Measurements from ENCODE around the gene POC1A.

Gene POC1A

GRCh38 chr3:52154135-52155094 lies at the start of gene POC1A:
Gene POC1A (minus strand): TSS chr3:52154423. CDS start chr3:52154372, 51 bp downstream.
- peak; percentile 70 to 97 (median 92) for DNase-seq

GRCh38 chr3:52203701-52204100 lies 49.5 kb upstream of the POC1A start:
- DNase-seq: no peak

- no peak for DNase-seq
Observed at GRCh38 chr3:52202384-52203077, 48.3 kb upstream of the POC1A start.

GRCh38 chr3:52200981-52201679 lies 46.9 kb upstream of the POC1A start:
- DNase-seq: no peak

- no peak for DNase-seq
Observed at GRCh38 chr3:52198643-52199608, 44.7 kb upstream of the POC1A start.

- peak in 55 of 56 donors; percentile 29 to 93 (median 79) for DNase-seq
Observed at GRCh38 chr3:52197842-52198625, 43.8 kb upstream of the POC1A start, which contains the start of gene ALAS1. Gene ALAS1 (plus strand): TSS chr3:52198160. CDS start chr3:52199242, 1,082 bp downstream.

GRCh38 chr3:52197499-52197841 lies 43.2 kb upstream of the POC1A start:
- DNase-seq: no peak

GRCh38 chr3:52196977-52197376 lies 42.8 kb upstream of the POC1A start:
- no peak for DNase-seq

- no peak for DNase-seq
Observed at GRCh38 chr3:52195823-52196331, 41.7 kb upstream of the POC1A start.

GRCh38 chr3:52195291-52195597 lies 41.0 kb upstream of the POC1A start:
- DNase-seq: no peak

- DNase-seq: no peak
Observed at GRCh38 chr3:52194485-52195290, 40.5 kb upstream of the POC1A start.

- peak in 41 of 56 donors; percentile 10 to 89 (median 59) for DNase-seq
Observed at GRCh38 chr3:52193065-52193464, 38.8 kb upstream of the POC1A start.

GRCh38 chr3:52191663-52192062 lies 37.4 kb upstream of the POC1A start:
- DNase-seq: no peak

- peak in 45 of 56 donors; percentile 2 to 79 (median 46) for DNase-seq
Observed at GRCh38 chr3:52190294-52191074, 36.3 kb upstream of the POC1A start.

GRCh38 chr3:52188556-52188955 lies 34.3 kb upstream of the POC1A start:
- DNase-seq: no peak

- no peak for DNase-seq
Observed at GRCh38 chr3:52186729-52187128, 32.5 kb upstream of the POC1A start.

GRCh38 chr3:52185837-52186236 lies 31.6 kb upstream of the POC1A start:
- DNase-seq: no peak

GRCh38 chr3:52185311-52185710 lies 31.1 kb upstream of the POC1A start:
- DNase-seq: no peak

Measured in amygdala (tissue), 56 donors.